Measurements from ENCODE around the gene PRKN.

PRKN gene

DNA sequence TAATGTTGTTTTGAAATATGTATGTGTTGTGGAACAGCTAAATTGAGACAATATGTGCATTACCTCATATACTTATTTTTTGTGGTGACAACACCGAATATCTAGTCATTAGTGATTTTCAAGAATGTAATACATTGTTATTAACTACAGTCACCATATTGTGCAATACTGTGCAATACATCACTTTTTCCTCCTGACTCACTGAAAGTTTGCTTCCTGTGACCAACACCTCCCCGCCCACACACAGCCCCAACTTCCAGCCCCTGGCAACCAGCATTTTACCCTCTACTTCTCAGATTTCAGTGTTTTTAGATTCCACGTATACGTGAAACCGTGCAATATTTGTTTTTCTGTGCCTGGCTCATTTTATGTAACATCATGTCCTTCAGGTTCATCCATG is 627.9 kb downstream of the PRKN start:
- TF ChIP-seq CTCF (IDR thresholded peaks at IDR 0.05; ENCODE audit: low read depth, low read length), result no peak
- peak; percentile 86 for DNase-seq (ENCODE audit: extremely low read depth, low read depth)

DNA sequence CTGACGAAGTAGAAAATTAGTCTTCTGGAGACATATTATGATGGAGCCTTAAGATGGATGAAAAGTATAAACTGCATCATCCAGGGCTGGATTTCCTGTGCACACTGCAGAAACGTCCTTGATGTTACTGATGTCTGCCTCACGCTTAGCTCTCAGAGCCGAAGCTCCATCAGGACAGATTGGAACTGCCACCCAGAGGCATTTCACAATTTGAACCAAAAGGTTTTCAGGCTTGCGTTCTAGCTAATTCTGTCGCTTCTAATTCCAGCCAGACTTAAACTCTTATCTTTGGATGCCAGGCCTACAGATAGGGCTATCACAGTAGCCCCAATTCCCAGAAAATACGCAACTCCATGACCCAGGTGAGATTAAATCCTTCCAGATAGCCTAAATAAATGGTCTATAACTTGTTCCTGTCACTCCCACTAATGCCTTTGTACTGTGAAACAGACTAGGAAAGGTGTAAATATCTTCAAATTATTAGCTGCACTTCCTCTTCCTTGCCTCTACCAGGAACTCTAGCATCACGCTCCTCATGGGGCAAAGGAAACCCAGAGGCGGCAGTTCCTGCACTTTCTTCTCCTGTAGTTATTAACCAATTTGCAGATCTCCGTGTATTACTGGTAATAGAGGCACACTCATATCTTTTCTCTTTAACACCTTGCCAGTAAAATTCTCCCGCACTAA is 634.6 kb downstream of the PRKN start:
- no peak for TF ChIP-seq CTCF (IDR thresholded peaks at IDR 0.05; ENCODE audit: low read depth, low read length)
- DNase-seq (ENCODE audit: extremely low read depth, low read depth), result no peak

DNA sequence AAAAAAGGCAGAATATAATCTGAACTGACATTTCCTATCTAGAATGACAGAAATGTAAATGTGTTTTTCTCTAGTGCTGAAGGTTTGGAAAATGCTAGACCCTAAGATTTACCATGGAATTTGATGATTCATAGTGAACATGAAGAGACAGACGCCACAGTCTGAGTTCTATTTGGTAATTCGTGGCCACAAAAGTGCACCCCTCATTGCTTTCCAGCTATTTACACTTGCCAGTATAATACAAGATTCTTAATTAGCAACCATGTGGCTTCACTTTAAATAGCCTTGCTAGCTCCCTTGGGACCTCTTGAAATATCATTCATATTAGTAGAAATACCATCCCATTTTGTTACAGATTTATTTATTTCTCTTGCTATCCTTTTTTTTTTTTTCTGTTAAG is 636.8 kb downstream of the PRKN start:
- peak; percentile 97 for DNase-seq (ENCODE audit: extremely low read depth, low read depth)
- no peak for TF ChIP-seq CTCF (IDR thresholded peaks at IDR 0.05; ENCODE audit: low read depth, low read length)

GRCh38 chr6:162088091-162088490 is 639.5 kb downstream of the PRKN start:
- no peak for TF ChIP-seq CTCF (IDR thresholded peaks at IDR 0.05; ENCODE audit: low read depth, low read length)
- no peak for DNase-seq (ENCODE audit: extremely low read depth, low read depth)

DNA sequence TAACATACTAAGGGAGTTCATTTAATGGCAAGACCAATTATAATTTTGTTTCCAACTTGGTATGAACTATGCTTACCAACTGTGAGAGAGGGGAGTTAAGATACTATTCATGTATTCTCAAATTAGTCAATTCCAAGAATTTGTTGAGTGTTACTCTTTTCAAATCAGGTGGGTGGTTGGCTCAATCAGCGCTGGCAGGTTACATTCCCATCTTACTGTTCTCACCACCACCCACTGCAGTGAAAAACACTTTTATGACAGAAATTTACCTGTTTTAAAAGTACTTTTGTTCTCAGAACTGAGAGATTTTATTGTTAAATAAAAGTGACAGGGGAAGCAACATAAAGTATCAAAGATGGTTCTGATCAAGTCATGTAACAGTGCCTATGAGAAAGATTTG is 642.0 kb downstream of the PRKN start:
- no peak for TF ChIP-seq CTCF (IDR thresholded peaks at IDR 0.05; ENCODE audit: low read depth, low read length)

GRCh38 chr6:162082520-162082919 is 645.0 kb downstream of the PRKN start:
- TF ChIP-seq CTCF (IDR thresholded peaks at IDR 0.05; ENCODE audit: low read depth, low read length), result no peak
- DNase-seq (ENCODE audit: extremely low read depth, low read depth), result no peak

More for the DNA sequence above, 642.0 kb downstream of the PRKN start:
- DNase-seq (ENCODE audit: extremely low read depth, low read depth), result no peak

- DNase-seq (ENCODE audit: extremely low read depth, low read depth), result no peak
- no peak for TF ChIP-seq CTCF (IDR thresholded peaks at IDR 0.05; ENCODE audit: low read depth, low read length)
Observed at GRCh38 chr6:162078667-162079066, 648.9 kb downstream of the PRKN start.

All from AG09319 (cell line).